K562 (cell line): Measurements from ENCODE around the gene PEDS1. TPM values are rescaled to one million over a fixed set of nuclear protein-coding genes. Genes with fewer than 3 reads are reported as not detected.
A peak's percentile ranks its signal among the peaks of the same experiment; 100 is the strongest.

Source experiments
- DPF2 ChIP-seq: fragments of 450-650 bp; IDR thresholded peaks from 2 replicates; pipeline ENCODE4 v1.6.1; 2016
- E2F3 ChIP-seq: fragments of 250-450 bp; sonication (Bioruptor Pico); IDR thresholded peaks from 2 replicates; pipeline ENCODE4 v1.4.0; 2020; ENCODE audit warnings: mild to moderate bottlenecking
- EWSR1 ChIP-seq: fragments of 450-650 bp; IDR thresholded peaks from 2 replicates; pipeline ENCODE4 v1.6.1; 2018; ENCODE audit warnings: borderline replicate concordance, mild to moderate bottlenecking, low read depth, moderate library complexity; ENCODE audit not compliant: partially characterized antibody
- FIP1L1 ChIP-seq: fragments of 200-400 bp; formaldehyde crosslinking; IDR thresholded peaks from 2 replicates; pipeline ENCODE4 v1.6.1; 2018; ENCODE audit warnings: mild to moderate bottlenecking, low read depth, low read length; ENCODE audit not compliant: poor library complexity, severe bottlenecking
- GATAD2B ChIP-seq: fragments of 450-650 bp; IDR thresholded peaks from 2 replicates; pipeline ENCODE4 v1.6.1; 2017; ENCODE audit warnings: mild to moderate bottlenecking, borderline replicate concordance
- HEY1 ChIP-seq: fragments of 250-450 bp; sonication (Bioruptor Pico); IDR thresholded peaks from 2 replicates; pipeline ENCODE4 v1.5.0; 2020; ENCODE audit warnings: mild to moderate bottlenecking, moderate library complexity, borderline replicate concordance
- HMGN3 ChIP-seq: IDR thresholded peaks from 2 replicates; pipeline ENCODE4 v1.6.1; 2011; ENCODE audit warnings: borderline replicate concordance, low read depth, mild to moderate bottlenecking, mixed read lengths, low read length; ENCODE audit not compliant: insufficient read length; ENCODE audit errors: extremely low read depth
- HNRNPUL1 ChIP-seq: fragments of 200-400 bp; formaldehyde crosslinking; IDR thresholded peaks from 2 replicates; pipeline ENCODE4 v1.6.1; 2017; ENCODE audit warnings: low read length
- JUND ChIP-seq, 2 experiments: IDR thresholded peaks; 2 replicates in 1 of 2; 3 replicates in 1 of 2; pipeline ENCODE4 v1.6.1; 2011; ENCODE audit warnings: borderline replicate concordance in 2 of 2, low read depth in 2 of 2, low read length in 2 of 2, improper control_type of control experiment in 1 of 2, missing biosample characterization in 1 of 2, missing genetic modification characterization in 1 of 2, missing genetic modification reagents in 1 of 2
- MAFK ChIP-seq: IDR thresholded peaks from 2 replicates; pipeline ENCODE4 v1.6.1; 2011; ENCODE audit warnings: low read length, improper control_type of control experiment
- MNT ChIP-seq, 2 experiments: fragments of 450-650 bp; conservative IDR thresholded peaks; 2 replicates each; pipeline ENCODE4 v1.6.1; 2017; ENCODE audit warnings: mild to moderate bottlenecking in 2 of 2, moderate library complexity in 2 of 2
- NEUROD1 ChIP-seq: fragments of 150-350 bp; IDR thresholded peaks from 2 replicates; pipeline ENCODE4 v1.6.1; 2014; ENCODE audit warnings: borderline replicate concordance, low read length, low read depth; ENCODE audit not compliant: partially characterized antibody
- NKRF ChIP-seq: fragments of 450-650 bp; IDR thresholded peaks from 2 replicates; pipeline ENCODE4 v1.6.1; 2016; ENCODE audit warnings: borderline replicate concordance
- PTTG1 ChIP-seq: fragments of 450-650 bp; IDR thresholded peaks from 2 replicates; pipeline ENCODE4 v1.6.1; 2016; ENCODE audit warnings: low read depth, mild to moderate bottlenecking, missing genetic modification characterization, missing compliant biosample characterization
- RBM39 ChIP-seq: fragments of 200-400 bp; formaldehyde crosslinking; optimal IDR thresholded peaks from 2 replicates; pipeline ENCODE3; 2018; ENCODE audit warnings: low read depth, low read length
- RFX5 ChIP-seq: IDR thresholded peaks from 2 replicates; pipeline ENCODE4 v1.6.1; 2011; ENCODE audit warnings: low read depth, mild to moderate bottlenecking, improper control_type of control experiment, low read length
- SIN3A ChIP-seq, 2 experiments: fragments of 150-350 bp in 1 of 2; IDR thresholded peaks; 2 replicates each; pipeline ENCODE4 v1.6.1; 2011 to 2016; ENCODE audit warnings: borderline replicate concordance in 2 of 2, low read depth in 2 of 2, low read length in 2 of 2, mild to moderate bottlenecking in 2 of 2, moderate library complexity in 2 of 2; ENCODE audit not compliant: control insufficient read depth in 1 of 2
- SMAD2 ChIP-seq: fragments of 150-350 bp; IDR thresholded peaks from 2 replicates; pipeline ENCODE4 v1.6.1; 2014; ENCODE audit warnings: low read depth, mild to moderate bottlenecking, low read length
- TEAD4 ChIP-seq, 2 experiments: sonication (generic) in 1 of 2; formaldehyde crosslinking in 1 of 2; IDR thresholded peaks; 2 replicates each; pipeline versions ENCODE4 v1.6.1 to v1.8.0; 2012 to 2022; ENCODE audit warnings: borderline replicate concordance in 1 of 2, inconsistent platforms in 1 of 2, low read length in 1 of 2, mild to moderate bottlenecking in 1 of 2, missing genetic modification reagents in 1 of 2
- ZNF184 ChIP-seq: sonication (generic); formaldehyde crosslinking; IDR thresholded peaks from 2 replicates; pipeline ENCODE4 v1.5.0; 2020; ENCODE audit warnings: missing genetic modification reagents
- ZNF41 ChIP-seq: fragments of 250-450 bp; sonication (Bioruptor Pico); conservative IDR thresholded peaks from 2 replicates; pipeline ENCODE4 v1.4.0; 2020; ENCODE audit warnings: mild to moderate bottlenecking
- ZNF507 ChIP-seq: conservative IDR thresholded peaks from 2 replicates; pipeline ENCODE4 v1.6.1; 2017; ENCODE audit warnings: missing genetic modification characterization, missing compliant biosample characterization
- ZNF589 ChIP-seq: fragments of 200-800 bp; sonication (Bioruptor generic); IDR thresholded peaks from 2 replicates; pipeline ENCODE4 v1.6.1; 2016; ENCODE audit warnings: low read depth, missing genetic modification characterization, missing compliant biosample characterization
- ZNF778 ChIP-seq: fragments of 450-650 bp; formaldehyde crosslinking; IDR thresholded peaks from 2 replicates; pipeline ENCODE4 v1.4.0; 2020; ENCODE audit warnings: mild to moderate bottlenecking, moderate library complexity
- polyA plus RNA-seq, 8 experiments: library from polyadenylated mRNA; depleted of rRNA in 4 of 8; stranded (reverse) in 5 of 8; unstranded in 3 of 8; fragments of >200 nt; fragmentation: Nextera tagmentation in 2 of 8; fragmentation: Illumina TruSeq in 1 of 8; extraction: Ambion mirVana in 2 of 8; extraction: Trizol in 1 of 8; gene quantifications; 2 replicates each; pipeline versions ENCODE4 v1.2.1 to v1.2.3, GENCODE V29; 2011 to 2014; ENCODE audit warnings: inconsistent platforms in 1 of 8, missing spikeins in 1 of 8
- total RNA-seq, 7 experiments: library from RNA; depleted of rRNA in 6 of 7; stranded (reverse); fragments of >200 nt in 6 of 7; fragmentation: Illumina TruSeq in 2 of 7; extraction: Trizol in 2 of 7; gene quantifications; 2 replicates each; pipeline versions ENCODE4 v1.2.1 to v1.2.3, GENCODE V29; 2011 to 2021; ENCODE audit warnings: low replicate concordance in 1 of 7

PEDS1 gene
- total and polyA plus RNA-seq, 9 of the 15 experiments (the other 6 are each of a cell fraction or from before 2014, with no cell fraction given): 2.9 to 38.5 (median 24.2) TPM

GRCh38 chr20:50192364-50193198 is 39.1 kb upstream of the PEDS1 start (continued):
- TF ChIP-seq NKRF (peak; percentile 90), HNRNPUL1 (no peak), HMGN3 (no peak), FIP1L1 (no peak), MNT (conservative IDR thresholded peaks at IDR 0.05) (peak; percentile 99), NEUROD1 (peak; percentile 81), ZNF778 (no peak), RFX5 (no peak), SMAD2 (no peak), GATAD2B (no peak), MAFK (peak; percentile 10; the same call in 1 of the 2 replicates), ZNF589 (CRISPR knock-in tag) (peak; percentile 78), PTTG1 (tag) (no peak), SIN3A (IDR thresholded peaks at IDR 0.05; ENCODE audit: borderline replicate concordance in 2 of 2, control insufficient read depth in 1 of 2, low read depth in 2 of 2, low read length in 2 of 2) (peak; percentile 94 to 98; a peak in 3 of 4 replicates), RBM39 (no peak), ZNF507 (tag) (no peak), EWSR1 (no peak), ZNF184 (no peak), HEY1 (CRISPR knock-in tag) (no peak), E2F3 (no peak), ZNF41 (CRISPR knock-in tag) (0 out of 2 replicates have a peak, but pooled peaks have one; percentile 12), DPF2 (peak; percentile 62; the same call in 1 of the 2 replicates), JUND (IDR thresholded peaks at IDR 0.05; ENCODE audit: borderline replicate concordance, low read depth, low read length) (peak; percentile 90), JUND (tag; IDR thresholded peaks at IDR 0.05; ENCODE audit: borderline replicate concordance, low read depth, low read length) (peak; percentile 68; the same call in 1 of the 3 replicates), TEAD4 (IDR thresholded peaks at IDR 0.05; ENCODE audit: low read length) (peak; percentile 34; the same call in 1 of the 2 replicates), TEAD4 (CRISPR knock-in tag; IDR thresholded peaks at IDR 0.05; ENCODE audit: borderline replicate concordance) (no peak)
